ENCODE data around the gene PNMT. TPM values are rescaled to one million over a fixed set of nuclear protein-coding genes. Genes with fewer than 3 reads are reported as not detected.
"Not testable (repeated sequence)": the region's sequence is repeated elsewhere in the genome, so short reads cannot be mapped to it uniquely, and the experiment has no call there.

Gene PNMT
- total and polyA plus RNA-seq, 10 donors, result 0.28 to 2.4 (median 0.65) TPM; not detected in 4

DNA sequence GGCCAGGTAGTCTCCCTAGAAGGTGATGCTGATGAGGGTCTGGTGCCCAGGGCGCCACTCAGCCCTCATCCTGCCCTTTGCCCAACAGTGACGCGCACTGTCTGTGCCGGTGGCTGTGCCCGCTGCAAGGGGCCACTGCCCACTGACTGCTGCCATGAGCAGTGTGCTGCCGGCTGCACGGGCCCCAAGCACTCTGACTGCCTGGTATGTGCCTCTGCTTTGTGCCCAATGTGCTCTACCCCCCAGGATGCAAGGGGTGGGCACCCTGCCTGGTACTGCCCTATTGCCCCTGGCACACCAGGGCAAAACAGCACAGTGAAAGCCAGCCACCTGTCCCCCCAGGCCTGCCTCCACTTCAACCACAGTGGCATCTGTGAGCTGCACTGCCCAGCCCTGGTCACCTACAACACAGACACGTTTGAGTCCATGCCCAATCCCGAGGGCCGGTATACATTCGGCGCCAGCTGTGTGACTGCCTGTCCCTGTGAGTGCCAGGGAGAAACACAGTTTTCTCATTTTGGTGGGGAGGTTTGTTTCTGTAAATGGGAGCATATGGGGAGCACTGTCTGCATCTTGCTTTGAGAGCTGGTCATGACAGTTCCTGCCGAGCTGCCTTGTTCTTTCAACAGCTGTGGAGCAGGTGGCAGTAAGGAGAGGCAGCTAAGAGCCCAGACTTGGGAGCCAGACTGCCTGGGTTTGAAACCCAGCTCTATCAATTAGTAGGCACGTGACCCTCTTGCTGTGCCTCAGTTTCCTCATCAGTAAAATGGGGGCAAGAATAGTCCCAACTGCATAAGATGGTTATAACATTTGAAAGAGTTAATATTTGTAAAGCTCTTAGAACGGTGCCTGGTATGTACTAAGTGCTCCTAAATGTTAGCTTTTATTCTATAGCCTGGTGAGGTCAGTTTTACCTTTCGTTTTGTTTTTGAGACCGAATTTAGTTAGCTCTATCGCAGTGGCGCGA lies 42.0 kb downstream of the PNMT start:
- no peak overlapping the region for H3K27ac ChIP-seq
- no peaks in the 10 kb centered on the region for H3K27me3 ChIP-seq (replicated peaks in 1 of 7)
- DNase-seq, result peak; percentile 56
- WGBS, 5 donors, result 88 to 95% (median 93%) methylated on average over 11 to 20 of the region's 20 CpGs
- H3K4me1 ChIP-seq, result peaks cover 0 to 10% (median 0%) of the 10 kb centered on the region in 6 donors
- intact Hi-C loops (cut with DNase I; ENCODE audit: low total_unique reads), result no loop called here
- TF ChIP-seq CTCF (IDR thresholded peaks at IDR 0.05 in 8 of 11, conservative IDR thresholded peaks at IDR 0.05 in 3 of 11) (no peak), POLR2AphosphoS5 (IDR thresholded peaks at IDR 0.05) (no peak), POLR2A (IDR thresholded peaks at IDR 0.05) (no peak)
- H3K4me3 ChIP-seq, result no peak overlapping the region
- no peaks in the 10 kb centered on the region for H3K9me3 ChIP-seq
- H3K36me3 ChIP-seq, result peaks cover 0 to 48% (median under 1%) of the 10 kb centered on the region in 6 donors

DNA sequence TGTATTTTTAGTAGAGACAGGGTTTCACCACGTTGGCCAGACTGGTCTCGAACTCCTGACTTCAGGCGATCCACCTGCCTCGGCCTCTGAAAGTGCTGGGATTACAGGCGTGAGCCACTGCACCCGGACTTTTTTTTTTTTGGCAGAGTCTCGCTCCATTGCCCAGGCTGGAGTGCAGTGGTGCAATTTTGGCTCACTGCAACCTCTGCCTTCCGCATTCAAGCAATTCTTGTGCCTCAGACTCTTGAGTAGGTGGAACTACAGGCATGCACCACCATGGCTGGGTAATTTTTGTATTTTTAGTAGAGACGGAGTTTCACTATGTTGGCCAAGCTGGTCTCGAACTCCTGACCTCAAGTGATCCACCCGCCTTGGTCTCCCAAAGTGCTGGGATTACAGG lies 42.8 kb downstream of the PNMT start:
- intact Hi-C loops (cut with DNase I; ENCODE audit: low total_unique reads); H3K27me3 ChIP-seq (replicated peaks in 1 of 7); H3K9me3 ChIP-seq; H3K27ac ChIP-seq; DNase-seq; H3K4me1 ChIP-seq; H3K4me3 ChIP-seq: not testable (repeated sequence)
- WGBS, 5 donors, result 85 to 92% (median 91%) methylated on average over 11 of the region's 11 CpGs
- H3K36me3 ChIP-seq, result peaks cover 0 to 56% (median 5%) of the 10 kb centered on the region in 6 donors

GRCh38 chr17:39711851-39712250 lies 43.6 kb downstream of the PNMT start:
- Histone ChIP-seq H3K27me3 (replicated peaks in 1 of 7) (no peaks in the 10 kb centered on the region), H3K9me3 (no peaks in the 10 kb centered on the region), H3K27ac (no peak overlapping the region), H3K4me1 (peaks cover 0 to 7% (median 0%) of the 10 kb centered on the region in 6 donors), H3K4me3 (no peak overlapping the region), H3K36me3 (peaks cover 0 to 61% (median 6%) of the 10 kb centered on the region in 6 donors)
- intact Hi-C loops (cut with DNase I; ENCODE audit: low total_unique reads), result no loop called here
- no peak for DNase-seq
- WGBS, 5 donors, result 88 to 94% (median 91%) methylated on average over 10 of the region's 10 CpGs
- TF ChIP-seq POLR2A (IDR thresholded peaks at IDR 0.05), result no peak
- no peak for TF ChIP-seq POLR2AphosphoS5 (IDR thresholded peaks at IDR 0.05)
- no peak for TF ChIP-seq CTCF (IDR thresholded peaks at IDR 0.05 in 8 of 11, conservative IDR thresholded peaks at IDR 0.05 in 3 of 11)

DNA sequence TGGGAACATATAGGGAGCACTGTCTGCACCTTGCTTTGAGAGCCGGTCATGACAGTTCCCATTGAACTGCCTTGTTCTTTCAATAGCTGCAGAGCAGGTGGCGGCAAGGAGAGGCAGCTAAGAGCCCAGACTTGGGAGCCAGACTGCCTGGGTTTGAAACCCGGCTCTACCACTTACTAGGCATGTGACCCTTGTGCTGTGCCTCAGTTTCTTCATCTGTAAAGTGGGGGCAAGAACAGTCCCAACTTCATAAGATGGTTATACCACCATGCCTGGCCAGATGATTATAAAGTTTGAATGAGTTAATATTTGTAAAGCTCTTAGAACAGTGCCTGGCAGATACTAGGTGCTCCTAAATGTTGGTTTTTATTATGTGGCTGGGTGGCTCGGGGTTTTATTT lies 46.0 kb downstream of the PNMT start:
- Histone ChIP-seq H3K4me3 (no peak overlapping the region), H3K9me3 (no peaks in the 10 kb centered on the region), H3K36me3 (peaks cover 0 to 44% (median 6%) of the 10 kb centered on the region in 6 donors), H3K4me1 (no peaks in the 10 kb centered on the region), H3K27me3 (replicated peaks in 1 of 7) (no peaks in the 10 kb centered on the region), H3K27ac (no peak overlapping the region)
- TF ChIP-seq POLR2AphosphoS5 (IDR thresholded peaks at IDR 0.05) (no peak), POLR2A (IDR thresholded peaks at IDR 0.05) (no peak), CTCF (IDR thresholded peaks at IDR 0.05 in 8 of 11, conservative IDR thresholded peaks at IDR 0.05 in 3 of 11) (no peak)
- 87 to 100% (median 92%) methylated on average over 4 of the region's 4 CpGs for WGBS, 5 donors
- DNase-seq, result no peak
- intact Hi-C loops (cut with DNase I; ENCODE audit: low total_unique reads), result no loop called here

Measured in spleen (tissue), 11 donors.